Hematopoietic multipotent progenitor cell treated with erythropoietin and hydrocortisone succinate and interleukin-3 and kit ligand, for 17 days (in vitro differentiated cells): ENCODE results near the gene RNF34.
A peak's percentile ranks its signal among the peaks of the same experiment; 100 is the strongest.

Experiments
- DNase-seq: peaks from one replicate; pipeline ENCODE4 v3.0.0-alpha.2; 2015; ENCODE audit warnings: low spot score

Gene RNF34

DNA sequence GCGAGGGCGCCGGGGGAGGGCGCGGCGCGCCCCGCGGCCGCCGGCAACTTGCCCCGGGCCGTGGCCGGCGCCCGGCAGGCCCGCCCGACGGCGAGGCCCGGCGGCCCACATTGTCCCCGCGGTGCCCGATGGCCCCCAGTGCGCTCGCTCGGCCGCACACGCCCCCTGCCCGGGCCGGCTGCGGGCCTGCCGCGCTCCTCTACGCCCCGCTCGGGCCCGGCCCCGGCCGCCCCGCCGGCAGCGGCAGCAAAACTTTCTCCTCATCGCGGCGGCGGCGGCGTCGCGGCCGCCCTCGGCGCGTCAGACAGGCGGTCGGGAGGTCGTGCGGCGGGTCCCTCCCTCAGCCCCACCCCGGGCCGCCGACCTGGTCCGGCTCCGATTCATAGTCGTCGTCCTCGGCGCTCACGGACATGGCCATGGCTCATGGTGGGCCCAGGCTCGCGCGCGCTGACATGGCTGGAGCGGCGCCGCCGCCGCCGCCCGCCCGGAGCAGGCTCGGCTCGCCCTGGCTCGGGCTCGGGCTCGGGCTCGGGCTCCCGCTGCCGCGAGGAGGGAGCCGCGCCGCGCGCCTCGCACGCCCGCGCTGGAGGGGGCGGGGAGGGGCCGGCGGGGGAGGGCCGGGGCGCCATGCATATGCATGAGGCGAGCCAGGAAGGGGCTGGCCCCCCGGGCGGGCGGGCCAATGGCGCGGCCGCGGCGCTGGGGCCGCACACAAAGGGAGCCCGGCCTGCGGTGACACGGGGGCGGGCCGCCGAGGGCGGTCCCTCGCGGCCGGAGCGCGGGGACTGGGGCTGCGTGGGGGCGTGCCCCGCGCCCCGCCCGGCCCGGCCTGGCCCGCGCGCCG is 67.1 kb downstream of the RNF34 start:
- peak; percentile 64 for DNase-seq

DNA sequence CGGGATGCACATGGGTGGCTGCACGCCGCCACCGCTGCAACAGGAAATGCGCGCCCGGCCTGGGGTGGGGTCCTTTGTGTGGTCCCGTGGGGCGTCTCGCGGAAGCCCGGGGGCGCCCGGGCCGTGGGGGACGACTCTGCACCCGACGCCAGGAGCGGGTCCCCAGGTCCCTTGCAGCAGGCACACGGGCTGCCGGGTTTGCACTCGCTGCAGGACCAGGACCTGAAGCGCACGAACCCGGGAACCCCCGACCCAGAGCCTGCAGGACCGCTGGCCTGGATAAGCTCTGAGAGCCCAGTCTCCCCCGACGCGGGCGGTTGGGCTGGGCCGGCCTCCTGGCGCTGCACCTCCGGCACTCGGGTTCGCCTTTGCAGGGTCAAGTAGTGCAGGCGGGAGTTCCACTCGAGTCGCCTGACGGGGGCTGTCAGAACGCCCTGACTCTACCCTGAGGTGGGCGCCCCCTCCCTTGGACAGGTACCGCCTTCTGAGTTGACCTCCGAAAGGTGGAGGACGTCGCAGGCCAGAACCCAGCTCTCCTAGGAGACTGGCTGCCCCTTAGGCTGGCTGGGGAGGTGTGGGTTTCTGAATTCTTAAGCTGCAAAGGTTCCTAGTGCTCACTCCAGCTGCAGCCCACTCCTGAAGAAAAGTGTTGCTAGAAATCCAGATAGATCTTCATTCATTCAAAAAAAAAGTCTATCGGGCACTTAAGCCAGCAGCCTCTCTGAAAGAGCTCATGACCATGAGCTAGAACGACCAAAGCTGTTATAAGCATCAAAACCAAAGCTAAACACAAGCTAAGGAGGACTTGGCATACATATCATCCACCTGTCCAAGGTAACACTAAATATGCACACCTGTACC is 68.0 kb downstream of the RNF34 start:
- DNase-seq: no peak

DNA sequence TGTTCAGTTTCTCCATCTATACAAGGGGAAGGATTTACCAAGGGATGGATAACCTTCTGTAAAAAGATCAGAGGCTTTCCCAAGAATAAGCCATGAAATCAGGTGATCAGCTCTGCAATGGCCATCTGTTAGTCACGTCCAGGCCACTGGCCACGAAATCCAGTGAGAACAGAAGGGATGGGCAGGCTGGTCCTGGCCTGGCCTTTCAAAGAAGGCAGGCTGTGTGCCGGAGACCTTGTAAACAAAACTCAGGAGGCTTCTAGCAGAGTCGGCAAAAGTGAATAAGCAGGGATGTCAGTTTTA is 68.5 kb downstream of the RNF34 start:
- no peak for DNase-seq

DNA sequence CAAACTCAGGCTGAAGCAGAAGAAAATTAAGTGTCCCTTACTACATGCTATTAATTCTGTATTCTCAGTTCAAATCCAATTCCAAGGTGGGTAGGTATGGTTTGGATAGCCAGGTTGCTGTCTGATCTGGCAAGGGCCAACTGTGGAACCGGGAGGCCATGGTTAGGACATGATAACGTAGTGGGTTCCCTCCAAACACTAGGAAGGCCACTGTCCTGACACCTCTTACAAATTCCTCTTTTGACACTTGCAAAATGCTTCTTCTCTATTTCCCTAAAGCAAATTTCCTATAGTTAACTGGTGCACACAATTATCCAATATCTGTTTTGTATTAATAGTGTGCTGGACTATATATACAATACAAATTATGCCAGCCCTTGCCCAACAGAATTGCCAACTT is 70.8 kb downstream of the RNF34 start:
- no peak for DNase-seq

DNA sequence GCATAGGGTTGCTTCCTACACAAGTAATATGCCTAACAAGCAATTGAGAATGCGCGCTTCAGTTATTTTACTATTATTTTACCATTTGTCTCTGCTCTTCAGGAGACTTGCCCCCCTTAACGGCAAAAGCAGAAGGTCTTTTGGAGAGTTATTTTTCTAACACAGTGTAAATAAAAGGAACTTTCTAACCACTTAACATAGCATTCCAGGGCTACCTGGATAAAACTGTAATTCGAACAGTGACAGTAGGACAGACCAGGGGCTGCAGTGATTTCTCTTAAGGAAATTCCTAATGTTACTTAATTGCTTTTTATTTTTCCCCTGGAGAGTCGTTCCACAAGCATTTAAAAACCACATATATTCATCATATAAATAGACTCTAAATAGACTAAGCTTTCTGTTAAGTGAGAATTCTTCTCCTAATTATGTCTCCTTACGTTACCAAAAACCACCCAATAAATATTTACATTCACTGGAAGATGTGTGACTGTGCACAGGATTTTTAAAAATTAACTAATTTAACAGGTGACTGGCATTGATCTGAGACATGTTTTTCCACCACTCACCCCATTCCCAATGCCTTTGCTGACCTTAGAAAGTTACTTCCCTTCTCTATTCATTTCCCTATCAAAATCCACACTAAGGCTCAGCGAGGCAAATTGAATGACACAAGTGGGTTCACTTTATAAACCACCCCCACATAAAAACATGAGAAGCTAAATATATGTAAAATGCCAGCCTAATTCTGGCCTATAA is 72.4 kb downstream of the RNF34 start:
- DNase-seq: no peak
